GM12878 (cell line): ENCODE results near the gene KTN1. TPM values are rescaled to one million over a fixed set of nuclear protein-coding genes. Genes with fewer than 3 reads are reported as not detected.
A peak's percentile ranks its signal among the peaks of the same experiment; 100 is the strongest.

Experiments used
- BACH1 ChIP-seq: fragments of 450-650 bp; IDR thresholded peaks from 2 replicates; pipeline ENCODE4 v1.6.1; 2017; ENCODE audit warnings: mild to moderate bottlenecking, borderline replicate concordance
- CBX5 ChIP-seq: sonication (generic); IDR thresholded peaks from 2 replicates; pipeline ENCODE4 v1.6.1; 2016; ENCODE audit warnings: low read depth, moderate library complexity, mild to moderate bottlenecking, inconsistent platforms
- HCFC1 ChIP-seq: fragments of 150-350 bp; IDR thresholded peaks from 2 replicates; pipeline ENCODE4 v1.6.1; 2014; ENCODE audit warnings: low read length
- NFYB ChIP-seq: IDR thresholded peaks from 2 replicates; pipeline ENCODE4 v1.6.1; 2011; ENCODE audit warnings: low read depth, mild to moderate bottlenecking, low read length, improper control_type of control experiment, moderate library complexity; ENCODE audit not compliant: insufficient read depth
- PAX5 ChIP-seq: IDR thresholded peaks from 2 replicates; pipeline ENCODE4 v1.6.1; 2011; ENCODE audit warnings: low read depth, low read length, borderline replicate concordance
- POLR2A ChIP-seq: IDR thresholded peaks from 2 replicates; pipeline ENCODE4 v1.6.1; 2011; ENCODE audit warnings: low read depth, mild to moderate bottlenecking, low read length
- POLR2AphosphoS5 ChIP-seq: IDR thresholded peaks from 2 replicates; pipeline ENCODE4 v1.6.1; 2011; ENCODE audit warnings: mild to moderate bottlenecking, low read length, inconsistent platforms
- RAD21 ChIP-seq: IDR thresholded peaks from 2 replicates; pipeline ENCODE4 v1.6.1; 2011; ENCODE audit warnings: mild to moderate bottlenecking, low read depth, low read length, moderate library complexity; ENCODE audit not compliant: insufficient read depth
- SREBF2 ChIP-seq: IDR thresholded peaks from 2 replicates; pipeline ENCODE4 v1.6.1; 2012; ENCODE audit warnings: mild to moderate bottlenecking, low read length
- TAF1 ChIP-seq: IDR thresholded peaks from 2 replicates; pipeline ENCODE4 v1.6.1; 2011; ENCODE audit warnings: mild to moderate bottlenecking, low read depth, low read length, borderline replicate concordance
- ZZZ3 ChIP-seq: IDR thresholded peaks from 2 replicates; pipeline ENCODE4 v1.6.1; 2011; ENCODE audit warnings: low read depth; ENCODE audit not compliant: control insufficient read depth, insufficient read length
- polyA plus RNA-seq, 11 experiments: library from polyadenylated mRNA; depleted of rRNA in 4 of 11; unstranded in 6 of 11; stranded (reverse) in 5 of 11; fragments of >200 nt; fragmentation: Nextera tagmentation in 4 of 11; fragmentation: Illumina TruSeq in 1 of 11; extraction: Ambion mirVana in 4 of 11; extraction: Trizol in 1 of 11; gene quantifications; 1 replicate in 1 of 11; 2 replicates in 10 of 11; pipeline versions ENCODE4 v1.2.1 to v1.2.3, GENCODE V29; 2011 to 2016; ENCODE audit warnings: inconsistent platforms in 2 of 11, missing spikeins in 2 of 11, low read depth in 1 of 11
- total RNA-seq, 4 experiments: library from RNA; depleted of rRNA in 3 of 4; stranded (reverse); fragments of >200 nt in 3 of 4; fragmentation: Illumina TruSeq in 1 of 4; extraction: Trizol in 1 of 4; gene quantifications; 2 replicates each; pipeline versions ENCODE4 v1.2.1 to v1.2.3, GENCODE V29; 2013 to 2021
- TF ChIP-seq, protein P1 (sequence below): fragments of 450-650 bp; IDR thresholded peaks from 2 replicates; pipeline ENCODE4 v1.6.1; 2016; ENCODE audit warnings: mild to moderate bottlenecking
- TF ChIP-seq, protein P2 (sequence below): fragments of 450-650 bp; IDR thresholded peaks from 2 replicates; pipeline ENCODE4 v1.6.1; 2017; ENCODE audit warnings: mild to moderate bottlenecking, moderate library complexity
- TF ChIP-seq, protein P3 (sequence below): fragments of 450-650 bp; conservative IDR thresholded peaks from 2 replicates; pipeline ENCODE4 v1.6.1; 2017; ENCODE audit warnings: mild to moderate bottlenecking, moderate library complexity
- TF ChIP-seq, protein P4 (sequence below): fragments of 450-650 bp; IDR thresholded peaks from 2 replicates; pipeline ENCODE4 v1.6.1; 2017; ENCODE audit warnings: antibody characterized with exemption, mild to moderate bottlenecking, moderate library complexity
- TF ChIP-seq, protein P5 (sequence below): fragments of 450-650 bp; formaldehyde crosslinking; IDR thresholded peaks from 2 replicates; pipeline ENCODE4 v1.5.0; 2022; ENCODE audit warnings: mild to moderate bottlenecking, missing genetic modification characterization

KTN1 gene
- total and polyA plus RNA-seq, 10 of the 15 experiments (the other 5 are each of a cell fraction or from before 2014, with no cell fraction given), result 50.6 to 154 (median 84.2) TPM

DNA sequence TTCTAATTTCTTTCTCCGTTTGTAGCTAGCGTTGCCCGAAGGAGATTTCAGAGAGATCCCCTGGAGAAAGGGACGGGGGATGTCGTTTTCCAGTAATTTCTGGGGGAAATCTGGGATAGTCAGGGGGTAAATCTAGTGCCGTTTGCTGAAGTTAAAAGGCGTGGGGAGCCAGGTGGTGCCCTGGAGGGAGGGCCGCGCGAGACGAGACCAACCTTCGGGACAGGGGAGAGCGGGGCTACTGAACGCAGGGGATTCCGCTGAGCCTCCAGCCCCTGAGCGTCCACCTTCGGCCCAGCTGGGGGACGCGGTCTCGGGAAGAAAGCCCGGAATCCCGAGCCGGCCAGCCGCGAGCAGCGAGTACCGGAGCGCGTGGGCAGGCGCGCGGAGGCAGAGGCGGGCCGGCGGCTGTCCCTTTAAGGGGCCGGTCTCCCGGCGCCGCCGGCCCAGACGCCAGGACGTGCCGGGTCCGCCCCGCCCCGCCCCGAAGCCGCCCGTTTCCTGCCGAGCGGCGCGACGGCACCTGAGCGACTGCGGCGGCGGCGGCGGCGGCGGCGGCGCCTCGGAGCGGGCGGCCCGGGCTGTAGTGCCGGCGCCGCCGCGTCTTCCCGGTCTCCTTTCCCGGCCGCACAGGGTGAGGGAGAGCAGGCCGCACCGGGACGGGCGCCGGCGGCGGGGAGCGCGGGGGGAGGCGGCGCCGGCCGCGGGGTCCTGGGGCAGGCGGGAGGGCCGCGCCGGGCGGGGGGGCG is at the start of gene KTN1 (continued):
- TF ChIP-seq BACH1 (peak; percentile 65; the same call in 1 of the 2 replicates), POLR2A (peak; percentile 68), ZZZ3 (no peak), RAD21 (no peak), HCFC1 (no peak), CBX5 (no peak), PAX5 (0 out of 2 replicates have a peak, but pooled peaks have one; percentile 18), NFYB (no peak), SREBF2 (no peak), POLR2AphosphoS5 (peak; percentile 30; the same call in 1 of the 2 replicates), TAF1 (0 out of 2 replicates have a peak, but pooled peaks have one; percentile 14)
- TF ChIP-seq, protein P1, sequence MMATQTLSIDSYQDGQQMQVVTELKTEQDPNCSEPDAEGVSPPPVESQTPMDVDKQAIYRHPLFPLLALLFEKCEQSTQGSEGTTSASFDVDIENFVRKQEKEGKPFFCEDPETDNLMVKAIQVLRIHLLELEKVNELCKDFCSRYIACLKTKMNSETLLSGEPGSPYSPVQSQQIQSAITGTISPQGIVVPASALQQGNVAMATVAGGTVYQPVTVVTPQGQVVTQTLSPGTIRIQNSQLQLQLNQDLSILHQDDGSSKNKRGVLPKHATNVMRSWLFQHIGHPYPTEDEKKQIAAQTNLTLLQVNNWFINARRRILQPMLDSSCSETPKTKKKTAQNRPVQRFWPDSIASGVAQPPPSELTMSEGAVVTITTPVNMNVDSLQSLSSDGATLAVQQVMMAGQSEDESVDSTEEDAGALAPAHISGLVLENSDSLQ, result no peak
- TF ChIP-seq, protein P2, sequence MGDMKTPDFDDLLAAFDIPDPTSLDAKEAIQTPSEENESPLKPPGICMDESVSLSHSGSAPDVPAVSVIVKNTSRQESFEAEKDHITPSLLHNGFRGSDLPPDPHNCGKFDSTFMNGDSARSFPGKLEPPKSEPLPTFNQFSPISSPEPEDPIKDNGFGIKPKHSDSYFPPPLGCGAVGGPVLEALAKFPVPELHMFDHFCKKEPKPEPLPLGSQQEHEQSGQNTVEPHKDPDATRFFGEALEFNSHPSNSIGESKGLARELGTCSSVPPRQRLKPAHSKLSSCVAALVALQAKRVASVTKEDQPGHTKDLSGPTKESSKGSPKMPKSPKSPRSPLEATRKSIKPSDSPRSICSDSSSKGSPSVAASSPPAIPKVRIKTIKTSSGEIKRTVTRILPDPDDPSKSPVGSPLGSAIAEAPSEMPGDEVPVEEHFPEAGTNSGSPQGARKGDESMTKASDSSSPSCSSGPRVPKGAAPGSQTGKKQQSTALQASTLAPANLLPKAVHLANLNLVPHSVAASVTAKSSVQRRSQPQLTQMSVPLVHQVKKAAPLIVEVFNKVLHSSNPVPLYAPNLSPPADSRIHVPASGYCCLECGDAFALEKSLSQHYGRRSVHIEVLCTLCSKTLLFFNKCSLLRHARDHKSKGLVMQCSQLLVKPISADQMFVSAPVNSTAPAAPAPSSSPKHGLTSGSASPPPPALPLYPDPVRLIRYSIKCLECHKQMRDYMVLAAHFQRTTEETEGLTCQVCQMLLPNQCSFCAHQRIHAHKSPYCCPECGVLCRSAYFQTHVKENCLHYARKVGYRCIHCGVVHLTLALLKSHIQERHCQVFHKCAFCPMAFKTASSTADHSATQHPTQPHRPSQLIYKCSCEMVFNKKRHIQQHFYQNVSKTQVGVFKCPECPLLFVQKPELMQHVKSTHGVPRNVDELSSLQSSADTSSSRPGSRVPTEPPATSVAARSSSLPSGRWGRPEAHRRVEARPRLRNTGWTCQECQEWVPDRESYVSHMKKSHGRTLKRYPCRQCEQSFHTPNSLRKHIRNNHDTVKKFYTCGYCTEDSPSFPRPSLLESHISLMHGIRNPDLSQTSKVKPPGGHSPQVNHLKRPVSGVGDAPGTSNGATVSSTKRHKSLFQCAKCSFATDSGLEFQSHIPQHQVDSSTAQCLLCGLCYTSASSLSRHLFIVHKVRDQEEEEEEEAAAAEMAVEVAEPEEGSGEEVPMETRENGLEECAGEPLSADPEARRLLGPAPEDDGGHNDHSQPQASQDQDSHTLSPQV, result no peak
- TF ChIP-seq, protein P3, sequence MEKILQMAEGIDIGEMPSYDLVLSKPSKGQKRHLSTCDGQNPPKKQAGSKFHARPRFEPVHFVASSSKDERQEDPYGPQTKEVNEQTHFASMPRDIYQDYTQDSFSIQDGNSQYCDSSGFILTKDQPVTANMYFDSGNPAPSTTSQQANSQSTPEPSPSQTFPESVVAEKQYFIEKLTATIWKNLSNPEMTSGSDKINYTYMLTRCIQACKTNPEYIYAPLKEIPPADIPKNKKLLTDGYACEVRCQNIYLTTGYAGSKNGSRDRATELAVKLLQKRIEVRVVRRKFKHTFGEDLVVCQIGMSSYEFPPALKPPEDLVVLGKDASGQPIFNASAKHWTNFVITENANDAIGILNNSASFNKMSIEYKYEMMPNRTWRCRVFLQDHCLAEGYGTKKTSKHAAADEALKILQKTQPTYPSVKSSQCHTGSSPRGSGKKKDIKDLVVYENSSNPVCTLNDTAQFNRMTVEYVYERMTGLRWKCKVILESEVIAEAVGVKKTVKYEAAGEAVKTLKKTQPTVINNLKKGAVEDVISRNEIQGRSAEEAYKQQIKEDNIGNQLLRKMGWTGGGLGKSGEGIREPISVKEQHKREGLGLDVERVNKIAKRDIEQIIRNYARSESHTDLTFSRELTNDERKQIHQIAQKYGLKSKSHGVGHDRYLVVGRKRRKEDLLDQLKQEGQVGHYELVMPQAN, result peak; percentile 75
- TF ChIP-seq, protein P4, sequence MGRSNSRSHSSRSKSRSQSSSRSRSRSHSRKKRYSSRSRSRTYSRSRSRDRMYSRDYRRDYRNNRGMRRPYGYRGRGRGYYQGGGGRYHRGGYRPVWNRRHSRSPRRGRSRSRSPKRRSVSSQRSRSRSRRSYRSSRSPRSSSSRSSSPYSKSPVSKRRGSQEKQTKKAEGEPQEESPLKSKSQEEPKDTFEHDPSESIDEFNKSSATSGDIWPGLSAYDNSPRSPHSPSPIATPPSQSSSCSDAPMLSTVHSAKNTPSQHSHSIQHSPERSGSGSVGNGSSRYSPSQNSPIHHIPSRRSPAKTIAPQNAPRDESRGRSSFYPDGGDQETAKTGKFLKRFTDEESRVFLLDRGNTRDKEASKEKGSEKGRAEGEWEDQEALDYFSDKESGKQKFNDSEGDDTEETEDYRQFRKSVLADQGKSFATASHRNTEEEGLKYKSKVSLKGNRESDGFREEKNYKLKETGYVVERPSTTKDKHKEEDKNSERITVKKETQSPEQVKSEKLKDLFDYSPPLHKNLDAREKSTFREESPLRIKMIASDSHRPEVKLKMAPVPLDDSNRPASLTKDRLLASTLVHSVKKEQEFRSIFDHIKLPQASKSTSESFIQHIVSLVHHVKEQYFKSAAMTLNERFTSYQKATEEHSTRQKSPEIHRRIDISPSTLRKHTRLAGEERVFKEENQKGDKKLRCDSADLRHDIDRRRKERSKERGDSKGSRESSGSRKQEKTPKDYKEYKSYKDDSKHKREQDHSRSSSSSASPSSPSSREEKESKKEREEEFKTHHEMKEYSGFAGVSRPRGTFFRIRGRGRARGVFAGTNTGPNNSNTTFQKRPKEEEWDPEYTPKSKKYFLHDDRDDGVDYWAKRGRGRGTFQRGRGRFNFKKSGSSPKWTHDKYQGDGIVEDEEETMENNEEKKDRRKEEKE, result peak; percentile 84
- TF ChIP-seq, protein P5, sequence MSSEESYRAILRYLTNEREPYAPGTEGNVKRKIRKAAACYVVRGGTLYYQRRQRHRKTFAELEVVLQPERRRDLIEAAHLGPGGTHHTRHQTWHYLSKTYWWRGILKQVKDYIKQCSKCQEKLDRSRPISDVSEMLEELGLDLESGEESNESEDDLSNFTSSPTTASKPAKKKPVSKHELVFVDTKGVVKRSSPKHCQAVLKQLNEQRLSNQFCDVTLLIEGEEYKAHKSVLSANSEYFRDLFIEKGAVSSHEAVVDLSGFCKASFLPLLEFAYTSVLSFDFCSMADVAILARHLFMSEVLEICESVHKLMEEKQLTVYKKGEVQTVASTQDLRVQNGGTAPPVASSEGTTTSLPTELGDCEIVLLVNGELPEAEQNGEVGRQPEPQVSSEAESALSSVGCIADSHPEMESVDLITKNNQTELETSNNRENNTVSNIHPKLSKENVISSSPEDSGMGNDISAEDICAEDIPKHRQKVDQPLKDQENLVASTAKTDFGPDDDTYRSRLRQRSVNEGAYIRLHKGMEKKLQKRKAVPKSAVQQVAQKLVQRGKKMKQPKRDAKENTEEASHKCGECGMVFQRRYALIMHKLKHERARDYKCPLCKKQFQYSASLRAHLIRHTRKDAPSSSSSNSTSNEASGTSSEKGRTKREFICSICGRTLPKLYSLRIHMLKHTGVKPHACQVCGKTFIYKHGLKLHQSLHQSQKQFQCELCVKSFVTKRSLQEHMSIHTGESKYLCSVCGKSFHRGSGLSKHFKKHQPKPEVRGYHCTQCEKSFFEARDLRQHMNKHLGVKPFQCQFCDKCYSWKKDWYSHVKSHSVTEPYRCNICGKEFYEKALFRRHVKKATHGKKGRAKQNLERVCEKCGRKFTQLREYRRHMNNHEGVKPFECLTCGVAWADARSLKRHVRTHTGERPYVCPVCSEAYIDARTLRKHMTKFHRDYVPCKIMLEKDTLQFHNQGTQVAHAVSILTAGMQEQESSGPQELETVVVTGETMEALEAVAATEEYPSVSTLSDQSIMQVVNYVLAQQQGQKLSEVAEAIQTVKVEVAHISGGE (CRISPR knock-in tag), result no peak
